ENCODE data around the gene CCDC154.

The CCDC154 gene

DNA sequence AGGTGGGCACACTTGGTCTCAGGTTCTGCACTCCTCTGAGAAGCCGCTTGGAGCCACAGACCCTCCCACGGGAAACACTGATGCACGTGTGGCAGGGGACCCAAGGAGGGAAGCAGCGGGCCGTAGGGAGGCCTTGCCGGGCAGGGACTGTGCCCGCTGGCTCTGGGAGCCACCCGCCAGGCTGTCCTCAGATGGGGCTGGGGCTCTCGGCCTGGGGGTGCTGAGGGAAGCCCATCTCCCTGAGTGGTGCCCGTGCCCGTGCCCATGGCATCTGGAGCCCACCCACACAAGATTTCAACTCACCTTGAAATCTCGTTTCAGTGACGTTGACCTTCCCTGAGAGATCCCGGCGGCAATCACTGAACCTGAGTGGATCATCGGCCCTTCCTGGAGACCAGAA, 12.6 kb upstream of the CCDC154 start:
- no peak overlapping the region for H3K4me3 ChIP-seq (ENCODE audit: low read depth, low read length)
- no peak overlapping the region for H3K27ac ChIP-seq
- peaks cover 41% of the 10 kb centered on the region for H3K36me3 ChIP-seq (replicated peaks)
- TF ChIP-seq, protein P1, sequence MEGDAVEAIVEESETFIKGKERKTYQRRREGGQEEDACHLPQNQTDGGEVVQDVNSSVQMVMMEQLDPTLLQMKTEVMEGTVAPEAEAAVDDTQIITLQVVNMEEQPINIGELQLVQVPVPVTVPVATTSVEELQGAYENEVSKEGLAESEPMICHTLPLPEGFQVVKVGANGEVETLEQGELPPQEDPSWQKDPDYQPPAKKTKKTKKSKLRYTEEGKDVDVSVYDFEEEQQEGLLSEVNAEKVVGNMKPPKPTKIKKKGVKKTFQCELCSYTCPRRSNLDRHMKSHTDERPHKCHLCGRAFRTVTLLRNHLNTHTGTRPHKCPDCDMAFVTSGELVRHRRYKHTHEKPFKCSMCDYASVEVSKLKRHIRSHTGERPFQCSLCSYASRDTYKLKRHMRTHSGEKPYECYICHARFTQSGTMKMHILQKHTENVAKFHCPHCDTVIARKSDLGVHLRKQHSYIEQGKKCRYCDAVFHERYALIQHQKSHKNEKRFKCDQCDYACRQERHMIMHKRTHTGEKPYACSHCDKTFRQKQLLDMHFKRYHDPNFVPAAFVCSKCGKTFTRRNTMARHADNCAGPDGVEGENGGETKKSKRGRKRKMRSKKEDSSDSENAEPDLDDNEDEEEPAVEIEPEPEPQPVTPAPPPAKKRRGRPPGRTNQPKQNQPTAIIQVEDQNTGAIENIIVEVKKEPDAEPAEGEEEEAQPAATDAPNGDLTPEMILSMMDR (IDR thresholded peaks at IDR 0.05; ENCODE audit: low read depth, low read length, missing control alignments): no peak
- DNase-seq: no peak
- in situ Hi-C loops (cut with HindIII; ENCODE audit: low pct_ligation_motif_present, low sequenced_read_pairs): no loop called here
- H3K27me3 ChIP-seq (replicated peaks): no peaks in the 10 kb centered on the region

DNA sequence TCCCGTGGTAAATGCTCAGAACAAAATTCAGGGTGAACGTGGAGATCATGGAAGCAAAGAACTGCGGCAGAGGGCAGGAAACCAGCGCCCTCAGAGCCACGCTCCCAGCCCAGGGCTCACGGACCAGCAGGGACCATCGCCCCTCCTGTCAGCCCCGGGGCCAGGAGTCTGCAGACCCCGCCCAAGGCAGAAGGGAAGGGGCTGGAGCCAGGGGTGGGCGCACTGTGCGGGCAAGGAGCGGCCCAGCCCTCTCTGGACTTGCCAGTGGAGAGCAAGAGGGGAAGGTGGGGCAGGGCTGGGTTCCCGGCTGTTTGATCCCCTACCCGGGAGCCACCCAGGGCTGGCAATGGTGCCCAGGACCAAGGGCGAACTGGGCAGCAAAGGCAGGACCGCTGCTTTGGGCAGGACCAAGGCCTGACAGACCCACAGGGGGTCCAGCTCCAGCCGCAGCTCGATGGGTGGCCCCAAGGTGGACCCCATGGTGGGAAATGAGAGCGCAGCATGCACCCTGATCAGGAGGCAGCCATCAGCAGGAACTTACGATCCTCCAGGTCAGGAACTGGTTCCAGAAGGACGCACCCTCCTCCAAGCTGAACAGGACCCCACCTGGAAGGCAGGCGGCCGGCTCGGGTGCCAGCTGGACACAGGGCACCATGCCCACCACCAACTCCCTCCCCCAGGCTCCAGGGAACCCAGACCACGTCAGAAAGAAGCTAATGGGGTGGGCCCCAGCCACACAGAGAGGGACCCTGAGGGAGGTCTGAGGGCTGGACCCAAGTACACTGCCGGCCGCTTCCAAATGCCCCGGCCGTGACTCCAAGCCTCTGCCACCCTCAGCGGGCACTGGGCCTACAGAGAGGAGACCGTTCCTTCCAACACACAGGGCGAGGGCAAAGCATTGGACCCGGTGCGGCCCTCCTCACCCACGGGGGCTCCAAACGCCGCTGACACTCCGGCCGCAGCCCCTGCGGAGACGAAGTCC, 11.1 kb upstream of the CCDC154 start:
- H3K27ac ChIP-seq: no peak overlapping the region
- no peak for DNase-seq
- TF ChIP-seq, protein P1 (IDR thresholded peaks at IDR 0.05; ENCODE audit: low read depth, low read length, missing control alignments): no peak
- H3K4me3 ChIP-seq (ENCODE audit: low read depth, low read length): no peak overlapping the region
- in situ Hi-C loops (cut with HindIII; ENCODE audit: low pct_ligation_motif_present, low sequenced_read_pairs): no loop called here
- peaks cover 43% of the 10 kb centered on the region for H3K36me3 ChIP-seq (replicated peaks)
- no peaks in the 10 kb centered on the region for H3K27me3 ChIP-seq (replicated peaks)

- TF ChIP-seq, protein P1 (IDR thresholded peaks at IDR 0.05; ENCODE audit: low read depth, low read length, missing control alignments): no peak
- Histone ChIP-seq H3K27me3 (replicated peaks) (no peaks in the 10 kb centered on the region), H3K27ac (no peak overlapping the region), H3K36me3 (replicated peaks) (peaks cover 38% of the 10 kb centered on the region), H3K4me3 (ENCODE audit: low read depth, low read length) (no peak overlapping the region)
- DNase-seq: no peak
- in situ Hi-C loops (cut with HindIII; ENCODE audit: low pct_ligation_motif_present, low sequenced_read_pairs): no loop called here
Measured at GRCh38 chr16:1454561-1454960, 10.2 kb upstream of the CCDC154 start.

DNA sequence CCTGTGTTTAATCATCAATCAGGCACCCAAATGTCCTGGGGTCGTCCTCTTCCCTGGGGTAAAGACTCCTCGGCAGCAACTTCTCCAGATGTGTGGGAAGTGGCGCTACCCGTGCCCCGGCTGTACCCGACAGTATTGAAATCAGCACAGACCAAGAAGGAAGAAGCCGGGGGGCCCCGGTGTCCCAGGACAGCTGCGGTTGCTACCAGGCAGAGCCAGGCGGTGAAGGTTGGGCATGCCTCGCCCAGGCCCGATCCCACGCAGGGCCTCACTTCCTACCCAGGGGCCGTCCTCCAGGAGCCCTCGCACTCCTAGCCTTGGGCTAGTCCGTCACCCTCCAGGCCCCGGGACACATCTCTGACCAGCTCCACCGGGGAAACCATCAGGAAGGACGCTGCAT, 9.0 kb upstream of the CCDC154 start:
- TF ChIP-seq, protein P1 (IDR thresholded peaks at IDR 0.05; ENCODE audit: low read depth, low read length, missing control alignments): no peak
- no peak overlapping the region for H3K27ac ChIP-seq
- DNase-seq: no peak
- no peak overlapping the region for H3K4me3 ChIP-seq (ENCODE audit: low read depth, low read length)
- in situ Hi-C loops (cut with HindIII; ENCODE audit: low pct_ligation_motif_present, low sequenced_read_pairs): no loop called here
- no peaks in the 10 kb centered on the region for H3K27me3 ChIP-seq (replicated peaks)
- peaks cover 38% of the 10 kb centered on the region for H3K36me3 ChIP-seq (replicated peaks)

- TF ChIP-seq, protein P1 (IDR thresholded peaks at IDR 0.05; ENCODE audit: low read depth, low read length, missing control alignments): no peak
- DNase-seq: no peak
- Histone ChIP-seq H3K4me3 (ENCODE audit: low read depth, low read length) (no peak overlapping the region), H3K36me3 (replicated peaks) (peaks cover 40% of the 10 kb centered on the region), H3K27me3 (replicated peaks) (no peaks in the 10 kb centered on the region), H3K27ac (no peak overlapping the region)
- in situ Hi-C loops (cut with HindIII; ENCODE audit: low pct_ligation_motif_present, low sequenced_read_pairs): no loop called here
Measured at GRCh38 chr16:1452530-1452929, 8.2 kb upstream of the CCDC154 start.
